ENCODE measurements around the gene CDADC1. TPM values are rescaled to one million over a fixed set of nuclear protein-coding genes. Genes with fewer than 3 reads are reported as not detected.

The CDADC1 gene
- total and polyA plus RNA-seq, 2 donors (not counting 3 experiments of a cell fraction or from before 2014, with no cell fraction given): 2.4 to 9.1 TPM

- DNase-seq (ENCODE audit: low read depth, low spot score): no peak
- dilution Hi-C loops (cut with MboI; ENCODE audit: extremely low pct_ligation_motif_present, low sequenced_read_pairs) (no loop called here), intact Hi-C loops (cut with micrococcal nuclease) (no loop called here)
- CTCF ChIA-PET: no interaction called here
- H4K20me1 ChIP-seq (replicated peaks; ENCODE audit: control insufficient read depth, extremely low read depth, insufficient read depth, low read length): no peaks in the 10 kb centered on the region
- no peak overlapping the region for H3K27ac ChIP-seq (ENCODE audit: insufficient read depth, low read depth, low read length)
- H3K9ac ChIP-seq (replicated peaks; ENCODE audit: extremely low read depth, insufficient read depth, low read length): no peak overlapping the region
- H3K79me2 ChIP-seq (ENCODE audit: control insufficient read depth, insufficient read depth, low read length): no peaks in the 10 kb centered on the region
- no peak overlapping the region for H2AFZ ChIP-seq (ENCODE audit: low read depth, low read length)
- H3K4me1 ChIP-seq (ENCODE audit: control insufficient read depth, extremely low read depth, insufficient read depth, low read length): no peaks in the 10 kb centered on the region
- POLR2A ChIA-PET: no interaction called here
- TF ChIP-seq POLR2A (IDR thresholded peaks at IDR 0.05; ENCODE audit: low read depth, low read length) (no peak), GATA2 (IDR thresholded peaks at IDR 0.05; ENCODE audit: insufficient read depth, insufficient read length, low read depth, low read length) (no peak), FOS (IDR thresholded peaks at IDR 0.05; ENCODE audit: borderline replicate concordance, insufficient read depth, low read length) (no peak), MYC (IDR thresholded peaks at IDR 0.05; ENCODE audit: low read depth, low read length) (no peak), POLR2AphosphoS5 (IDR thresholded peaks at IDR 0.05; ENCODE audit: insufficient read depth, low read depth, low read length) (no peak), CTCF (IDR thresholded peaks at IDR 0.05; ENCODE audit: extremely low read depth in 1 of 2, insufficient read depth in 1 of 2, low read depth in 1 of 2, low read length in 2 of 2) (no peak), EZH2 (IDR thresholded peaks at IDR 0.05; ENCODE audit: borderline replicate concordance, low read depth, low read length, severe bottlenecking) (no peak), JUN (IDR thresholded peaks at IDR 0.05; ENCODE audit: borderline replicate concordance, insufficient read depth, insufficient read length, low read depth) (no peak), MAX (IDR thresholded peaks at IDR 0.05; ENCODE audit: insufficient read depth, insufficient read length) (no peak)
- no peak for FAIRE-seq
- H3K9me1 ChIP-seq (replicated peaks; ENCODE audit: control insufficient read depth, extremely low read depth, insufficient read depth, low read length): no peaks in the 10 kb centered on the region
- no peaks in the 10 kb centered on the region for H3K36me3 ChIP-seq (ENCODE audit: control insufficient read depth in 2 of 2, extremely low read depth in 1 of 2, insufficient read depth in 2 of 2, low read length in 2 of 2)
- H3K27me3 ChIP-seq (ENCODE audit: control insufficient read depth in 2 of 2, insufficient read depth in 2 of 2, low read length in 2 of 2): no peaks in the 10 kb centered on the region
- BruUV-seq (replicated peaks): no TSS peak
- H3K4me3 ChIP-seq (replicated peaks in 1 of 3; ENCODE audit: insufficient read depth in 1 of 3, low read depth in 1 of 3, low read length in 3 of 3): no peak overlapping the region
- no peak overlapping the region for H3K4me2 ChIP-seq (ENCODE audit: insufficient read depth, low read length)
- no peaks in the 10 kb centered on the region for H3K9me3 ChIP-seq (replicated peaks; ENCODE audit: control insufficient read depth, insufficient read depth, low read length)
These were observed 71.8 kb downstream of the CDADC1 start for GRCh38 chr13:49319551-49319950.
